Stimulated activated CD8-positive, alpha-beta memory T cell treated with anti-CD3 and anti-CD28 coated beads, Interleukin-4, amount 100 ng/mL, for 24 hours (primary cell): ENCODE data around the gene PTPN7.
"Not testable (repeated sequence)": the region's sequence is repeated elsewhere in the genome, so short reads cannot be mapped to it uniquely, and the experiment has no call there.

ENCODE experiments used
- DNase-seq: peaks from one replicate; pipeline ENCODE4 v3.0.0-alpha.2; 2020; ENCODE audit warnings: low read depth

The PTPN7 gene

DNA sequence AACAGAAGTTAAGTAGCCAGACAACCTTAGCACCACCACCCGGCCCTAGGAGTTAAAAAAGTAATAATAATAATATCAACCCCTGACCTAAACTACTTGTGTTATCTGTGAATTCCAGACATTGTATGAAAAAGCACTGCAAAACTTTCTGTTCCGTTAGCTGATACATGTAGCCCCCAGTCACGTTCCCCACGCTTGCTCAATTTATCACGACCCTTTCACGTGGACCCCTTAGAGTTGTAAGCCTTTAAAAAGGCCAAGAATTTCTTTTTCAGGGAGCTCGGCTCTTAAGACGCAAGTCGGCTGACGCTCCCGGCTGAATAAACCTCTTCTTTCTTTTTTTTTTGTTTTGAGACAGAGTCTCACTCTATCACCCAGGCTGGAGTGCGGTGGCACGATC lies 6.7 kb upstream of the PTPN7 start:
- not testable (repeated sequence) for DNase-seq

DNA sequence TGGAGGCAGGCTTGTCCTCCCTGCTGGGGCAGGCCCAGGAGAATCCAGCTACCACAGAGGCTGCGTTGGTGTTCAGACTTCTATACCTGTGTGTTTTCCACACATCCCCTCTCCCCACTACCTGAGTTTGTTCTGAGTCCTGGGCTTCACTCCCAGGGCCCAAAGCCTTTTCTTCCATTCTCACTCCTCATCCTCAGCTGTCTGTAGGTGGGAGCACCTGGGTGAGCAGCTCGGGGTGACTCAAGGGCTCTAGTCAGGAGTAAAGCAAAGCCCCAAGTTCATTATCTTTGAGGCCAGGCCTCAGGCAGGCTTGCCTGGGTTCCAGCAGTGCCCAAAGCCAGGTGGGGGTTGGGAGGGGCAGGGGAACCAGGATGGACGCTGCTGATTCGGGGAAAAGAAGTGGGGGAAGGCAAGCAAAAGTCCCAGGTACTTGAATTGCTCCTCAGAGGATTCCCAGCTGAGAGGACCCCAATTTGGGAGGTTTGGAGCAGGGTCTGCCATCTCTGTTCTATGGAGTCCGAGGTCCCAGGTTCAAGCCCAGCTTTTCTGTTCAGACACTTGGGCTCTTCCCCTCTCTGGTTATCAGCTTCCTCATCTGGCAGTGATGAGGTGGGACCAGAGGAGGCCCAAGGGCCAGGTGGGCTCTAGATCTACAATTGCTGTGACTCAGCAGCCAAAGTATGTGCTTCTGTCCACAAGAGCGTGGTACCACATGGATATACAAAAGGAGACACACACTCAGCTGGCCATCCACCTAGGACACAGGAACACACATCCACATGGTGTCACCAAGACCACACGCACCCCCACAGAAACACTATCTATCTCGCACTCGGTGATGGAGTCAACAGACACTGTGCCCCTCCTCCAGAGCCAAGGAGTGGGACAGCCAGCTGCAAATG lies 5.8 kb upstream of the PTPN7 start:
- DNase-seq, result no peak

DNA sequence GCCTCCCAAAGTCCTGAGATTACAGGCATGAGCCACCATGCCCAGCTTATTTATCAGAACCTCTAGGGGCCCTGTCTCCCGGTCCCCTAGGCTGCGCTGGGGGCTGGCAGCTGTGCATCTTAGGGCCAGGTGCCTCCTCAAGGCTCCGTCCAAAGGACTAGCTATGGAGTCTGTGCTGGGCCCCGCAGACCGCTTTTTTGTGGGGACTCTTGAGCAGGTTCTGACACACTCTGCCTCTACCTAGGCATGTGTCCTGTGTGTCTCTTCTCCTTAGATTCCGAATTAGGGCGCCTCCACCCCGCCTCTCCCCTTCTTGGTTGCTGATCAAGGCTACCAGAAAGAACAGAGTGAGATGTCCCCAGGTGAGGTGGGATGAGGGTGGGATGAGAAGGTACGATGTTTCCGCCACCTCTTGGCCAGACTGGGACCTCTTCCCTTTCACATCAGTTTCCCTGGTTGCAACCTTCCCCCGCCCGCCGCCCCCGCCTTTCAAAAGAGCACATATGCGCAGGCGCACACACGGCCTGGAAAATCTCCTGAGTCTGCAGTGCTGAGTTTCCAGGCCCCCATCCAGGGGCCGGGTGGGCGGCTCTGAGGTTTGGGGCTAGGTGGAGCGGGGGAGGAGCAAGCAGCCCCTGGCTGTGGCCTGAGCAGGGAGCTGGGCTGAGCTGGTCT lies 5.0 kb upstream of the PTPN7 start:
- peak; percentile 52 for DNase-seq

DNA sequence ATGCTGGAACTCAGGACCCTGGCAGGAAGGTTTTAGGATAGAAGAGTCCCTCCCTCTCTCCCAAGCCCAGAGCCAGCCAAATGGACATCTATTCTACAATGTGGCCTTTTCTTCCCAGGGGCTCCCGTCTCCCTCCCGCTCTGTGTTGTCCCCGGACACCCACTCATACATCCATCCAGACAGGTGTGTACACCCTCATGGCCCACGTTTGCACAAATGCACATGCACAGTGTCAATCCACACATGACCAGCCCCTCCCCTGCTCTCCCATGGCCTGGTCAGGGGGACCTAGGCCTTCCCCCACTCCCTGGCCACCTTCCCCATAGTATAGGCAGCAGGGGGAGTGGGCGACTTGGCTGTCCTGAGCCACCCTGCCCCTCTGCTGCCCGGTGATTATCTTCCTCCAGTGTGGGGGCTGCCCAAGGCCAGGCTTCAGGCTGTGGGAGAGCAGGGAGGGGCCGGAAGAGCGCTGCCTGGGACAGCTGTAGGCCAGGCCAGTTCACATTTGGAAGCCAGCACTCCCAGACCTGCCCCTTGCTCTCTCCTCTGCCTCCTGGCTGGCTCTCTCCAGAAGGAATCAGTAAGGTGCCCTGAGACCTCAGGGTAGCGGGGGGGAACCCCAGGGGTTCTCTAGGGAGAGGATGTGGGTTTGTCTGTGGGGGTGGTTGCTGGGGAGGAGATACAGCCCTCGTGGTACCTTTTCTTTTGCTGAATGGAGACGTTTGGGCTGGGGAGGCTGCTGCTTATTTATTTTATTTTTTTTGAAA lies 4.1 kb upstream of the PTPN7 start:
- DNase-seq, result peak; percentile 50

DNA sequence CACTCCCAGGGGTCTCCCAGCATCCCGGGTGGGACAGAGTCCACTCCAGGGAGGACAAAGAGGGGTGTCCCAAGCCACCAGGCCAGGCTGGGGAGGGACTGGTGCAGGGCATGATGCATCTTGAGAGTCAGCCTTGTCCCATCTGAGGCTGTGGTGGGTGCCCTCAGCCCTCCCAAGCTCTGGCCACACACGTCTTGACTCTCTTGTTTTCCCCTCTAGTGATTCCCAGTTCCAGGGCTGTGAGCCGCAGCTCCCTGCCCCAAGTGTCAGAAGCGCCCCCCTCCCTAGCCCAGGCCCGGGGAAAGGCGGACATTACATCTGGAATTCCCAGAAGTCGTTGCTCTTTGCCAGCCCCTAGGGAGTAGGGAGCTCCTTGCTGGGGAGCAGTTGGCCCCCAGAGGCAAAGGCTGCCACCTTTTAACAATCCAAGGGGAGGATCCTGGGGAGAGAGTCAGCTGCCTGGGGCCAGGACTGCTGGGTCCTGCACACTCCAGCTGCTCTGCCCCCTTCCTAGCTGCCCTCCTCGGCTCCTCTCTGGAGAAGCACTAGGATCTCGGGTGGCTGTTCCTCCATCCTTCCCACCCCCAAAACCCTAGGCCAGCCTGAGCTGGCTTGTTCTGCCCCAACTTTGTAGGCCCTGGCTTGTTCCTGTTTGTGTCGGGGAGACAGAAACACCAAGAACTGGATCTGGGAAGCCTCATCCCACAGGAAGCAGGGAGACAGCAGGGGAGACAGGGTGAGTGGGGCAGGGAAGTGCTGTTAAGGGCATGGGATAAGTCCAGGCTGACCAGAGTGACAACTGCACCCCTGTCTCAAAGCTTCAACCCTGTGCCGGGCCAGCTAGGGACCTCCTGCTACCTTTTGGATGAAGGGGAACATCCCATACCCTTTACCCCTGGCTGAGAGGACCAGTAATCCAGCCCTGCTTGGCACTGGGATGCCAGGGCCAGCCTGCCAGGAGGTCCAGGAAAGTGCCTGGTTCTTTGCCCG lies 3.2 kb upstream of the PTPN7 start:
- no peak for DNase-seq

DNA sequence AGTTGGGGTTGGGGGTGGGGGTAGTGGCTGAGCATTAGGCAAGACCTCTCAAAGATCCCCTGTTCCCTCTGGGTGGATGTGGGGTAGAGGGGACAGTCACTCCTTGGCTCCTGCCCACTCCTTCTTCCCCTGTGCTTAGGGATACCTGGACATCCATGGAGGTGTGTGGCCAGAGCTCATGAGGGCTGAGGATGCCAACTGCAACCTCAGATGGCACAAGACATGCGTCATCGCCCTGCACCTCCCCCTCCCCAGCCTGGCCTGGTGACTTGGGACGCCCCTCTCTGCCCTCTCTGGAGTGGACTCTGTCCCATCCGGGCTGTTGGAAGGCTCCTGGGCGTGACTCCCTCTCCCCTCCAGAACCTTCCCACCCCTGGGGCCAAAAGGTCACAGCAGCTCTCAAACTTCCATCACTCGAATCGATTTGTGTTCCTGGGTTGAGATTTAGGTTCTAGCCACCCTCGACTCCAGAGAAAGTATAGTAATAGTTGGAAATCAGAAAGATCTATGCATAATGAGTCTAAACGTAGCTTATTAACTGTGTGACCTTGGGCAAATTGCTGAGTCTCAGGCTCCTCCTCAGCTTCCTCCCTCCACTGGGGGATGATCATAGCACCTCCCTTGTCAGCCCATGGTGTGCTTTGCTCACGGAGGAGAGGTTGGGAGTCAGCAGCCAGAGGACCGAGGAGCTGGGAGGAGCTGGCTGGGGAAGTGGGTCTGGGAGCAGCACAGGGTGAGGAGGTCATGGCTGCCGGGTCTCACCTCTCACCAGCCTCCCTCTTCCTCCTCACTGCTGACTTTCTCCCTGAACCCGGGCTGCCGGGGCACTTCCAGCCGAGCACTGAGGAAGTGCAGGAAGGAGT lies 2.2 kb upstream of the PTPN7 start:
- DNase-seq, result no peak

DNA sequence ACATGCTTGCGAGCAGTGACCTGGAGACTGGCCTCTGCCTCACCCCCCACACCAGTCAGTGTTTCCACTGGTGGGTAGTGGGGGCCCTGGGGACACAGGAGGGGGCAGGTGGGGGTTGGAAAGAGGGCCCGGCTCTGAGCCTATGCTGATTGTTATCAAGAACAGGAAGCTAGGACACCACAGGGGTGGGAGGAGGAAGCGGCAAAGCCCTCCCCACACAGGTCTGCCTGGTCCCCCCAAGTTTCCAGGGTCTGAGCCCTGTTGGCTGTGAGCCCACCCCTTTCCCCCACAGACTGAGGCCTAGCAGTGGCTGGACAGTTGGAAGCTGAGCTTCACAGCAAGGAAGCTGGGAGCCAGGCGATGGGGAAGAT lies 1.6 kb upstream of the PTPN7 start:
- DNase-seq, result peak; percentile 64

DNA sequence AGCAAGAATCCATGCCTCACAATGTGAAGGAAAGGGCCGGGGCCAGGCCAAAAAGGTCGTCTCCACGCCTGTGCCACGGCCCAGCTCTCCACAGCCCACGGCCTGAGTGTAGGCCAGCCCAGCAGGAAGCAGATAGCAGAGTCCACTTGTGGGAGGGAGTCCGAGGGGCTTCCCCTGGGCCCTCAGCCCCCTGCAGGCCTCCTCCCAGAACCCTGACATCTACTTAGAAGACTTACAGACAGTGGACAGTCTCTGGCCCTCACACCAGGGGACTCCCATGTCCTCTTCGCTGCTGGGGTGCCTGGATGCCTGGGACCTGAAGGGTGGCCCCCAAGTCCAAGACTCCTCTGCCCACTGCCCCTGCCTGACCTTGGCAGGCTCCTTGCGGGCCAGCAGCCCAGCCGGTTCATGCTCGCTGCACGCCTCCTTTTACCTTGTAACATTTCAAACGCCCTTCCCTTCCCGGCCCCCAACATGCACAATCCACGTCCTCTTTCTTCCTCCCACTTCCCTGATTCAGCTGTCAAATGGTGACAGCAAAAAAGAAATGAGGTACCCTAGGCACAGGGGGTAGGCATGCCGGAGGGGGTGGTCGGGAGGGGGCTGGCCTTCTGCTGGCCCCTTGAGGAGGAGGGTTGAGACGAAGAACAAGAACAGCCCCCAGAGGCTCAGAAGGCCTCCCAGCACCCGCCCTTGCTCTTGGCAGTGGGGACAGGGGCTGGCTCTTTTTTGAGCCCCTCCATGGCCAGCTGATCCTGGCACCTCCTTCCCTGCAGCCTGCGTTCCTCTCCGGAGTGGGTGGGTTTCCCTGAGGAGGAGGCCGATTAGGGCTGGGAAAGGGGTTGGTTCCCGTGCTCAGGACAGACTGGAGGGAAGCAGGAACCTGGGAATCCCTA lies 997 bp upstream of the PTPN7 start:
- DNase-seq, result no peak

DNA sequence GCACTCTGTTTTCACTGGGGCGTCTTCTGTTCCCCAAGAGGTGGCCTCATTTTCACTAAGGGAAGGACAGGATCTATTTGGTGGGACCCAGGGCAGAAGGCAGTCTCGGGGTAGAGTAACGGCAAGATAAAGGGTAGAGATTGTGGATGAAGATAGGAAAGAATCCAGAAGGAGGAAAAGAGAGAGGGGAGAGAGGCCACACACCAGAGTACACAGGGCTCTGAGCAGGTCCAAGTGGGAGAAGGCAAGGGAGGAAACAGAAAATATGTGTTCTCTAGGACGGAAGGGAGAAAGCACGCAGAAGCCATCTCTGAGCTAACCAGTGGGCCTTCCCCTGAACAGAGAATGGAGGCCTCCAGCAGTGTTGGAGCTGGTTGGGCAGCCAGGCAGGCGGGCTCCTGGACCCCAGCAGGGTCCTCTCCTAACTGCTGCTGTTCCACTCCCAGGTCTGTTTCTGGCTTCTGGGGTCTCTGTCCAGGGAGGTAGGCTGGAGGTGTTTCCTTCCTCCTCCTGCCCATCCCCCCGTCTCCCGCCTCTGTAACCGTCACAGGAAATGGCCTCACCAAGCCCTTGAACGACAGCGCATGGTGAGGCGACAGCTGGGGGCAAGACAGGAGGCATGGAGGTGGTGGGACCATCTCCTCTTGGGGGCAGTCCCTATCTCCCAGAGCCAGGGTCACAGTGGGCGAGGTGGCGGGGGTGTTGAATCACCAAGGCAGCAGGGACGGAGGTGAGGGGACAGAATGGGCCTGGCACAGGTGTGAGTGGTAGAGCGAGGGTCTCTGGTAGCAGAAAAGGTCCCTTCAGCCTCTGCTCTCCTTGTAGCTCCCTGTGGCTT lies 649 bp downstream of the PTPN7 start:
- peak; percentile 60 for DNase-seq

DNA sequence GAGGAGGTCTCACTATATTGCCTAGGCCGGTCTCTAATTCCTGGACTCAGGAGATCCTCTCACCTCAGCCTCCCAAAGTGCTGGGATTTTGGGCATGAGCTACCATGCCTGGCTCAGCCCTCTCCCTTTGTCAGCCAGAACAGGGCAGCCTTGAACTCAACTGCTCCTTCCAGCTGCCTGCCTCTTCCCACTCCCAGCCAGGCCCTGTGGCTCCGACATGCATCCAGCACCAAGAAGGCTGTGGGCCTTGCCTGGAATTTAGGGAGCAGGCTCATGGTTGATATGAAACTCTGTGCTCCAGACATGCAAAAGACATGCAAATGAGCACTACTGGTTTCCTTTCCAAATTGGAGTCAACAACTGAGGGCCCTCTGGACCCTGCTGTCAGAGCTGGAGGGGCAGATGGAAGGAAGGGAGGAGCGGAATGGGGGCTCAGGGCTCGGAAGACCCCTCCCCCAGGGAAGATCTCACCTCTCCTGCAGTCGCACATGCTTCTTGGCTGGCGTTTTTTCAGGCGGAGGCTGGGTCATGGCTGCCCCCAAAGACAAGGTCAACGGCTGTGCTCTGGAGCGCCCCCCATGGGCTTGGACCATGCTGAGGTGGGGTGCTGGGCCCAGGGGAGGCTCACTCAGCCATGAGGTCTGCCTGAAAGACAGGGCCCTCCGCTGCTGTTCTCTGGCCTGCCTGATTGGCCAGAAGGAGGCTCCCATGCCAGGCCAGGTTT lies 1.4 kb downstream of the PTPN7 start:
- DNase-seq, result no peak

DNA sequence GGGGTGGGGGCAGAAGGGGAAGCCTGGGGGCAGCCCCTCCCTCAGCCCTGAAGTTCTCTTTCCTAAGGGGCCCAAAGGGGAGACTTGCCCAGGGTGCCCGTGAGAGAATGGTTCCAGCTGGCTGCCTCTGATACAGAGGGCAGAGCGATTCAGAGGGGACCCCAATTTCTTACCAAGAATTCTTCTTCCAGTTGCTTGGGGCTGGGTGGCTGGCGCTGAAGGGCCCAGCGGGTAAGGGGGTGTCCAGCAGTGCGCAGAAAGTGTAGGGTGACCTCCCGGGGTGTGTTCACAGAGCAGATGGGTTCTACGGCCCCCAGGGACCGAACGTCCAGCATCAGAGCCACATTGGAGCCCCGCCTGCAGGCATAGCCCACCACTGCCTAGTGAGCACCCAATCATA lies 2.5 kb downstream of the PTPN7 start:
- no peak for DNase-seq

DNA sequence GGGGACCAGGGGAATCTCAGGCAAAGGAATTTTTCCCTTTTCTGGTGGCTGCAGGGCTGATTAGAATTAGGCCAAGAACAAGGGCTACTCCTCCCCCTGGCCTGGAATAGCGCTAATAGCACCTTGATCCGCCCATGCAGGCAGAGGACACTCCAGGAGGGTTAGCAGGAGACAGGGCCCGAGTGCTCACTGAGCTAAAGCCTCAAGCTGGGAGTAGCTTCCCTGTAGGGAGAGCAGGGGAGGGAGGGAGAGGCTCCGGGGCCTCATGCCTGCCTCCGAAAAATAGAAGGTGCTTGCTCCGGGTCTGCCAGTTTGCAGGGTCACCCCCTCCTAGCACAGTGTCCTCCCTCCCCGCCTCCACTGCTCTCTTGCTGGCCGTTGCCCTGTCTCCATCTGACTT lies 3.8 kb downstream of the PTPN7 start:
- no peak for DNase-seq

DNA sequence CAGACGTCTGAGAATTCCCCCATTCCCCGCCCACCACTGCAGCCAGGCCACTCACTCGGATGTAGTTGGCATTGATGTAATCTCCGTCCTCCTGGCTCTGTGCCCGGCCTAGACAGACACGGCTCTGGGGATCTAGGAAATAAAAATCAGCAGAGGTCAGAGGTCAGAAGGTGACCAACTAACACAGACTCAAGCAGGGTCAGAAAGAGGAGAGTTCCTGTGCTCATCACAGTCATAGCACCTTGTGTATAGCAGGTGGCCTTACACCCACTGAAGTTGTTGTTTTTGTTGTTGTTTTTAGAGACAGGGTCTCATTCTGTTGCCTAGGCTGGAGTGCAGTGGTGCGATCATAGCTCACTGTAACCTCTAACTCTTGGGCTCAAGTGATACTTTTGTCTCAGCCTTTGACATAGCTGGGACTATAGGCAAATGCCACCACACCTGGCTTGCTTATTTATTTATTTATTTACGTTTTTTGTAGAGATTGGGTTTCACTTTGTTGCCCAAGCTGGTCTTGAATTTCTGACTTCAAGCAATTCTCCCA lies 4.9 kb downstream of the PTPN7 start:
- no peak for DNase-seq

DNA sequence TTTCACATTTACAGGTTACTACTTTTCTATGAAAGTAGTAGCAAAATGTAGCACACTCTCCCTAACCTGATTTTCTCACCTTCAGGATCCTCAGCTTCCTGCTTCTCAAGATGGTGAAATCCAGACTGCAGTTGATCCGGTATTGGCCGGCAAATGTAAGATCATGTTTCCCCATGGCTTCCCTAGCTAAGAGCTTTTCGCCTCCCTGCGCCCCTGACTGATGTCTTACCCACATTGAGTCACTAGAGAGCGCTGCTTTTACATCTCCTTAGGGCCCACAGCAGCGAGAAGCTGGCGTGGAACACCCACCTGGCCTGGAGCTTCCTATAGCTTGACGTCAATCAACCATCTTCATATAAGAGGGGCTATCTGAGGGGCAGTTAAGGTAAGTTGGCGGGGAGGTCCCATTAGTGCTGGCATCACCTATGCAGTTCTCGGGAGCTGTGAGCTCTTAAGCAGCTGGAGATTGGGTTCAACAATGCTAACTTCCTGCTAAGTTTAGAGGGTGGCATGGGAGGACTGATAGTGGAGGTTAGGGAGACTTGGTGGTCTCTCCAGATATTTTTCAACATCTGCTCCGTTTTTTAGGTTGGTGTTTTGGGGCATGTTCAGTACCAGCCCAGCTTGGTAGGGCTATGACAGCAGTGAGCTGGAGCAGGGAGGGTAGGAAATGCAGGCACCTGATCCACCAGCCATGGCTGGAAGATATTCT lies 5.5 kb downstream of the PTPN7 start:
- DNase-seq, result no peak

DNA sequence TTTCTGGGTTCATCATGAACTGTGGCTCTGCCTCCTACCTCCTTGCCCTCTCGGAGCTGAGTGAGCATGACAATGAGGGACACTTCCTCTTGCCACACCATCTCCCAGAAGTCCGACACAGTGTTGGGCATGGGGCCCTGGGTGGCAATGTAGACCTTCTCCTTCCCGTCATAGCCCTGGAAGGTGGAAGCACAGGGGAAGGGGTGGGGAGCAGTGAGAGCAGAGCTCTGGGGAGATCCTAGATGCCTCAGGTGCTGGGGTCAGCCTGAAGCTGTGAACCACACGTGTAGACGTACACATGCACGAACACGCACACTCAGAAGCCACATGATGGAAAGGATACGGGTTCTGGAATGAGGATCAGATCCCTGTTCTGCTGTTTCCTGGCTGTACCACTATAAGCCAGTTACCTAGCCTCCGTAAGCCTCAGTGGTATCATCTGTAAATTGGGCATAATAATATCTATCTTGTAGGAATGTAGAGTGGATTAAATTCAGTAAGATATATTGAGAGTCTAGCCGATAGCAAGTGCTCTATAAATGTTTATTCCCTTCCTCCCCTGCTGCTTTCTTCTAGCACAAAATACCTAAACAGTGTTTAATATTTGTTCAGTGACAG lies 6.1 kb downstream of the PTPN7 start:
- no peak for DNase-seq

DNA sequence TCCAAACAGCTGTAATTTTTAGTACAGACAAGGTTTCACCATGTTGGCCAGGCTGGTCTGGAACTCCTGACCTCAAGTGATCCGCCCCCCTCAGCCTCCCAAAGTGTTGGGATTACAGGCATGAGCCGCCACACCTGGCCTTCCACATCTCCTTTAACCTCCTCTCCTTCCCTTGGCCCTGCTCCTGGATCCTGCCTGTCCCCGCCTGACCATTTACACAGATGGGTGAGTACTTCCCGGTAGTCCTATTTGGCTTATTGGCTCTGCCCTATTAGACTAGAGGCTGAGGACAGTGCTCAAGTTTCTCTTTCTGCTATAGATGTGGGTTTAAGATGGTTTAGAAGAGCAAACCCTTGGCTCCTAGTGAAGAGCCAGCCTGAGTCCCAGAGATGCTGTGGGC lies 7.1 kb downstream of the PTPN7 start:
- DNase-seq, result no peak

DNA sequence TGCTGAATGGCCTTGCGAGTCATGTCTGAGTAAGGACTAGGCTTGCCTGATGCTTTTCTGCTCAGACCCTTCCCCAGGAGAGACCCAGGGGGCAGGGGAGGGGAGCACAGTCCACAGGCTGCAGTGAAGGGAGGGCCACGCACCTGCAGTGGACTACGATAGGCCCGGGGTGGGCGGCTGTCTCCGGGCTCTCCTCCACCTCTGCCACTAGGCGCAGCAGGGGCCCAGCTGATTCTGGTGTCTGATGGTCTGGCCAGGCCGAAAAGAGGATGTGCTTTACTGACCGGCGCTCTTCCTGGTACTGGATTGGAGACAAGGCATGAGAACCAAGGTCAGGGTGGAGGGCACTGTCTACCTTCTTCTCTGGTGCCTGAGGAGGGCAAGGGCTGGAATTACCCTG lies 8.0 kb downstream of the PTPN7 start:
- DNase-seq, result no peak
